DOHH2 (cell line): ENCODE measurements around the gene PPP3CA.

Experiments
- H3F3A ChIP-seq: fragments of 200-600 bp; sonication (generic), shearing (Covaris generic); 2 replicates; pipeline ENCODE4 v1.6.0; 2016; ENCODE audit warnings: antibody characterized with exemption, mild to moderate bottlenecking; ENCODE audit not compliant: control insufficient read depth, insufficient read depth
- H3K27ac ChIP-seq: fragments of 200-600 bp; sonication (generic); 2 replicates; pipeline ENCODE4 v1.5.1; 2014; ENCODE audit warnings: low read depth, mild to moderate bottlenecking, low read length, moderate library complexity
- H3K27me3 ChIP-seq: fragments of 200-600 bp; sonication (generic); 2 replicates; pipeline ENCODE4 v1.6.1; 2014; ENCODE audit warnings: mild to moderate bottlenecking, low read length, mixed read lengths; ENCODE audit not compliant: control insufficient read depth
- H3K36me3 ChIP-seq: fragments of 200-600 bp; sonication (generic); 2 replicates; pipeline ENCODE4 v1.6.1; 2014; ENCODE audit warnings: mild to moderate bottlenecking, low read length, moderate library complexity, mixed read lengths; ENCODE audit not compliant: control insufficient read depth
- H3K4me1 ChIP-seq: fragments of 200-600 bp; sonication (generic); 2 replicates; pipeline ENCODE4 v1.6.1; 2014; ENCODE audit warnings: mild to moderate bottlenecking, low read length, mixed read lengths; ENCODE audit not compliant: control insufficient read depth
- H3K4me2 ChIP-seq: fragments of 200-600 bp; sonication (generic); 2 replicates; pipeline ENCODE4 v1.6.0; 2014; ENCODE audit warnings: mild to moderate bottlenecking, low read length, moderate library complexity
- H3K4me3 ChIP-seq: fragments of 200-600 bp; sonication (generic); 2 replicates; pipeline ENCODE4 v1.5.1; 2014; ENCODE audit warnings: mild to moderate bottlenecking, low read length, mixed read lengths
- H3K79me2 ChIP-seq: fragments of 200-600 bp; sonication (generic); 2 replicates; pipeline ENCODE4 v1.6.1; 2014; ENCODE audit warnings: mild to moderate bottlenecking, low read length, mixed read lengths; ENCODE audit not compliant: control insufficient read depth
- H3K9me2 ChIP-seq: fragments of 200-600 bp; sonication (generic); replicated peaks from 2 replicates; pipeline ENCODE4 v1.6.1; 2014; ENCODE audit warnings: mild to moderate bottlenecking, low read length, mixed read lengths; ENCODE audit not compliant: control insufficient read depth
- H3K9me3 ChIP-seq: fragments of 200-600 bp; sonication (generic); 2 replicates; pipeline ENCODE4 v1.6.1; 2014; ENCODE audit warnings: antibody characterized with exemption, low read length, mixed read lengths; ENCODE audit not compliant: control insufficient read depth, insufficient read depth
- H4K20me1 ChIP-seq: fragments of 200-600 bp; sonication (generic); 2 replicates; pipeline ENCODE4 v1.6.0; 2014; ENCODE audit warnings: low read depth, mild to moderate bottlenecking, antibody characterized with exemption, low read length, moderate library complexity; ENCODE audit not compliant: control insufficient read depth, insufficient read depth
- EZH2phosphoT487 ChIP-seq: fragments of 200-600 bp; sonication (generic); IDR thresholded peaks from 2 replicates; pipeline ENCODE4 v1.6.1; 2017; ENCODE audit warnings: borderline replicate concordance, mild to moderate bottlenecking, antibody characterized with exemption, low read length, moderate library complexity, mixed read lengths
- TF ChIP-seq, protein P1 (sequence below): fragments of 200-600 bp; sonication (generic); IDR thresholded peaks from one replicate; pipeline ENCODE4 v1.5.1; 2014; ENCODE audit warnings: antibody characterized with exemption, mild to moderate bottlenecking, low read depth, low read length; ENCODE audit not compliant: poor library complexity, severe bottlenecking

Gene PPP3CA

DNA sequence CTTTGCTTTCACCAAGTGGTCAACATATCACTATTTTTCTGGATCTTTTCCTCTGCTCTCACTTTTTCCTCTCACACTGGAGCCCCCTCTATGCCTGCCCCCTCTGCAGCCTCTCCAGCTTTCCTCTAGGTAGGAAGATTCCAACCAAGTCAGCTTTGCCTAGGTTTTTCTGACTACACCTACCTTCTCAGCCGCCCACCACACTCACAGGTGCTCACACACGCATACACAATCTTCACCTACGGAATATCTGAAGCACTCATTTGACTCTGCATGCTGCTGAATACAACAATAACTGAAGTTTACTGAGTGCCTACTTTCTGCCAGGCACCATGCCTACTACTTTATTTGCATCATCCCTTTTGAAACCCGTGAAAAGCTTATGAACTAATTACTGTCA lies 328.0 kb downstream of the PPP3CA start:
- TF ChIP-seq EZH2phosphoT487 = no peak
- TF ChIP-seq, protein P1, sequence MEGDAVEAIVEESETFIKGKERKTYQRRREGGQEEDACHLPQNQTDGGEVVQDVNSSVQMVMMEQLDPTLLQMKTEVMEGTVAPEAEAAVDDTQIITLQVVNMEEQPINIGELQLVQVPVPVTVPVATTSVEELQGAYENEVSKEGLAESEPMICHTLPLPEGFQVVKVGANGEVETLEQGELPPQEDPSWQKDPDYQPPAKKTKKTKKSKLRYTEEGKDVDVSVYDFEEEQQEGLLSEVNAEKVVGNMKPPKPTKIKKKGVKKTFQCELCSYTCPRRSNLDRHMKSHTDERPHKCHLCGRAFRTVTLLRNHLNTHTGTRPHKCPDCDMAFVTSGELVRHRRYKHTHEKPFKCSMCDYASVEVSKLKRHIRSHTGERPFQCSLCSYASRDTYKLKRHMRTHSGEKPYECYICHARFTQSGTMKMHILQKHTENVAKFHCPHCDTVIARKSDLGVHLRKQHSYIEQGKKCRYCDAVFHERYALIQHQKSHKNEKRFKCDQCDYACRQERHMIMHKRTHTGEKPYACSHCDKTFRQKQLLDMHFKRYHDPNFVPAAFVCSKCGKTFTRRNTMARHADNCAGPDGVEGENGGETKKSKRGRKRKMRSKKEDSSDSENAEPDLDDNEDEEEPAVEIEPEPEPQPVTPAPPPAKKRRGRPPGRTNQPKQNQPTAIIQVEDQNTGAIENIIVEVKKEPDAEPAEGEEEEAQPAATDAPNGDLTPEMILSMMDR = no peak
- H3K79me2 ChIP-seq = no peaks in the 10 kb centered on the region
- H3K9me2 ChIP-seq = no peaks in the 10 kb centered on the region
- H3K4me2 ChIP-seq = no peak overlapping the region
- no peaks in the 10 kb centered on the region for H3K9me3 ChIP-seq
- H3K36me3 ChIP-seq = no peaks in the 10 kb centered on the region
- no peaks in the 10 kb centered on the region for H3K4me1 ChIP-seq
- H3K4me3 ChIP-seq = no peak overlapping the region
- no peaks in the 10 kb centered on the region for H4K20me1 ChIP-seq
- H3K27ac ChIP-seq = no peak overlapping the region
- H3K27me3 ChIP-seq = no peaks in the 10 kb centered on the region
- H3F3A ChIP-seq = no peaks in the 10 kb centered on the region

DNA sequence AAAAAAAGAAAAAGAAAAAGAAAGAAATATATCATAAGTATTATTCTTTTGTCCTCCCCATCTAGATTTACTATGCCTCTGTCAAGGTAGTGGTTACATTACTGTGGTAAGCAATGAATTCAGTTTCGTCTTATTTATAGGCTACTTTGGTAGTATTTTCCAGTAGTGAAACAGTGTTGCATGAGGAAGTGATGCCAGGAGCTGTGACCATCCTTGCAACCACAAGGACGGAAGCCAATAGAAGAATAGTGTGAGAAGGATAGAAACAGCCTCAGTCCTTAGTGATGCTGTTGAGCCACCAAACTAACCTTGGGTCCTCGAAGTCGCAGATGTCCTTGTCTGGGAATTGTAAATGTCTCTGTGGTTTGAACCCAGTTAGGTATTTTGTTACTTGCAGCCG lies 328.5 kb downstream of the PPP3CA start:
- TF ChIP-seq, protein P1 = no peak
- no peak for TF ChIP-seq EZH2phosphoT487
- no peaks in the 10 kb centered on the region for H3K9me2 ChIP-seq
- no peaks in the 10 kb centered on the region for H3K36me3 ChIP-seq
- H3K4me1 ChIP-seq = peaks cover 3% of the 10 kb centered on the region
- H3F3A ChIP-seq = no peaks in the 10 kb centered on the region
- no peaks in the 10 kb centered on the region for H3K79me2 ChIP-seq
- no peaks in the 10 kb centered on the region for H3K9me3 ChIP-seq
- no peak overlapping the region for H3K4me2 ChIP-seq
- H3K27me3 ChIP-seq = no peaks in the 10 kb centered on the region
- no peak overlapping the region for H3K4me3 ChIP-seq
- H3K27ac ChIP-seq = no peak overlapping the region
- no peaks in the 10 kb centered on the region for H4K20me1 ChIP-seq

- Histone ChIP-seq H3F3A (no peaks in the 10 kb centered on the region), H4K20me1 (no peaks in the 10 kb centered on the region), H3K36me3 (no peaks in the 10 kb centered on the region), H3K4me3 (no peak overlapping the region), H3K4me2 (no peak overlapping the region), H3K9me2 (no peaks in the 10 kb centered on the region), H3K4me1 (peaks cover 6% of the 10 kb centered on the region), H3K27ac (no peak overlapping the region), H3K79me2 (no peaks in the 10 kb centered on the region), H3K27me3 (no peaks in the 10 kb centered on the region), H3K9me3 (no peaks in the 10 kb centered on the region)
- TF ChIP-seq, protein P1 = no peak
- no peak for TF ChIP-seq EZH2phosphoT487
Observed at GRCh38 chr4:101014417-101014816, 332.9 kb downstream of the PPP3CA start.

- TF ChIP-seq EZH2phosphoT487 = no peak
- TF ChIP-seq, protein P1 = no peak
- Histone ChIP-seq H3K27me3 (no peaks in the 10 kb centered on the region), H3K9me3 (no peaks in the 10 kb centered on the region), H3K4me3 (no peak overlapping the region), H3K9me2 (no peaks in the 10 kb centered on the region), H3K79me2 (no peaks in the 10 kb centered on the region), H3K4me2 (no peak overlapping the region), H3K36me3 (no peaks in the 10 kb centered on the region), H3K27ac (no peak overlapping the region), H4K20me1 (no peaks in the 10 kb centered on the region), H3F3A (no peaks in the 10 kb centered on the region), H3K4me1 (peaks cover 6% of the 10 kb centered on the region)
Observed at GRCh38 chr4:101010987-101011386, 336.3 kb downstream of the PPP3CA start.
